ENCODE results near the gene RBM26.
"Not testable (repeated sequence)": the region's sequence is repeated elsewhere in the genome, so short reads cannot be mapped to it uniquely, and the experiment has no call there.

Gene RBM26

DNA sequence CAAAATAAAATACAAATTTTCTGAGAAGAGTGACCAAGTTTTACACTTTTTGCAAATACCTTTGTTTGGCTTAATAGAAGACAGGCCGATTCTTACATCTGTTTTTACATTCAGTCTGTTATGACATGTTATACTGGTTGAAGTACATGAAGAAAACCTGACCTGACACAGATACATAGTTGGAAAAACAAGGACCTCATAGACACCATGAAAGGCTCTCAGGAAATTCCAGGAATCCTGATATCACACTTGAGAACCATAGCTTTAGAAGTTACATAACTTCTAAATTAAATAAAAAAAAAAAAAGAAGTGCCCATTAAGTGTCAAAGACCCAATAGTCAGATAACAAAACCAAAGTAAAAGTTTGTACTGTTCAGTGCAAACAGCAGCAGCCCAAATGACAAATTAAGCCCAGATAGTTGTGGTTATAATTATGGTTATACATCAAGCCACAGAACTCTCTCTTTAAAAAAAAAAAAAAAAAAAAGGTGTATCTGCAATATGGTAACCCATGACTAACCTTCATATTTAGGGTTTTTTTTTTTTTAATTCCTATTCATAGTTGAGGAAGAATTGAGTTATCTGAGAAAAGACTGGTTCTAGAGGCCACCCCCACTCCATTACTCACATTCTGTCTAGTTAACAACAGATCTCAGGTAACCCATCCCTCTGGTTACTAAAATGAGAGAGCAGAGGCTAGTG is 19.8 kb downstream of the RBM26 start:
- no peak for DNase-seq

DNA sequence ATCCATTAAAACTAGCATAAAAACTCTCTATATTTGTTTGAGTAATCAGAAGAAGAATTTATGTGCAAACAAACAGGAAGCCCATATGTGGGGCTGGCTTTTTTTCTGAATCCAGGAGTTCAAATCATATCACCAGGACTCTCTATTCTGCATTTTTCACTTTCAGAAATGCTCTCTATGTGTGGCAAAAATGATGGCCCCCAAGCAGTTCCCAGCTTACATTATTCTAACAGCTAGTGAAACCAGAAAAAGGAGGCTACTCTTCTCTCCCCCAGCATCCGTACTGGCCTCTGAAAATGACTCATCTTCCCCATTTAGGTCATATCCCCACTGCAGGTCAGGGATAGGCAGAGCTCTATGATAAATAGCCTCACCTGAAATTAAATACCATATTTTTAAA is 20.4 kb downstream of the RBM26 start:
- DNase-seq = no peak

DNA sequence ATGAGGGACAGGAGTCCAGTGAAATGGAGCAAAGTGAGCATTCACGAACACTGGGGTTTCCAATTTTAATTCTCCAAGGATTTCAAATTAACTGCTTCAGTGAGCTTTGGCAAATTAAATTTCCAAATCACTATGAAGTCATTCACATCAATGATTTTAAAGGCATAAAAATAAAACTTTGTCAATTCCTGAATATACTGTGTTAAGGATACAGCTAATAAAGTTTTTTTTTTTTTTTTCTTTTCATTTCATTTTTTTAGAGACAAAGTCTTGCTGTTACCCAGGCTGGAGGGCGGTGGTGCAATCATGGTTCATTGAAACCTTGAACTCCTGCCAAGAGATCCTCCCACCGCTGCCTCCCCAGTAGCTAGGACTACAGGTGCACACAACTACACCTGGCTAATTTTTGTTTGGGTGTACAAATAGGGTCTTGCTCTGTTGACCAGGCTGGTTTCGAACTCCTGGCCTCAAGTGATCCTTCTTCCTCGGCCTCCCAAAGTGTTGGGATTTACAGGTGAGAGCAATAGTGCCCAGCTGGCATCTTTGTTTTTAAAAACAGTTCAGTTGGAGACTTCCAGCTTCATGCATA is 21.9 kb downstream of the RBM26 start:
- DNase-seq = no peak

DNA sequence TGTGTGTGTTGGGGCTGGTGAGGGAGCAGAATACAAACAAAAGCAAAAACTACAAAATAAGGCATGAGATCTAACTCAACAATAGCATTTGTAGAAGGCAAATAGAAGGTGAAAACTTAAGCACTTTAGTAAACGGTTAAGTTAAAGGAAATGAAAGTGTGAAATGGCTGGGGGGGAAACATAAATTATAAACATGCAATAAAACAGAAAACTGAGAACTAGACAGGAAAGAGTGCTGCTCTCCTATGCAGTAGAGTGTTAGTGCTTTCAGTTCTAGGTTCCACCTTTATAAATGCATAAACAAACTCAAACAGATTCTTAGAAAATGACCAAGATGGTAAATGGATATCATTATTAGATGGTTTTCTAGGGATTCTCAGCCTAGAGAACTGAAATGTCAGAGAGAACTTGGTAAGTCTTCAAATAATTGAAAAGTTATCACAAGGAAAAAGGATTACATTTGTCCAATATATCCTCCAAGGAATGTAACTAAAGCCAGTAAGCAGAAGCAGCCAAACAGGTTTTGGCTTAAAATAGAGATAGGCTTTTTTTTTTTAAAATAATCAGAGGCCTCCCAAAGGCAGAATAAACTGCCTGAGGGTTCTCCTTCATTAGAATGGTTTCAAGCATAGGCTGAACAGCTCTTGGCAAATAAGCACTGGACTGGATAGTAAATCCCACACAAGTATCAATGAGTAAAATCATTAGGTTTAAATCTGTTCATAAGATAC is 23.3 kb downstream of the RBM26 start:
- no peak for DNase-seq

DNA sequence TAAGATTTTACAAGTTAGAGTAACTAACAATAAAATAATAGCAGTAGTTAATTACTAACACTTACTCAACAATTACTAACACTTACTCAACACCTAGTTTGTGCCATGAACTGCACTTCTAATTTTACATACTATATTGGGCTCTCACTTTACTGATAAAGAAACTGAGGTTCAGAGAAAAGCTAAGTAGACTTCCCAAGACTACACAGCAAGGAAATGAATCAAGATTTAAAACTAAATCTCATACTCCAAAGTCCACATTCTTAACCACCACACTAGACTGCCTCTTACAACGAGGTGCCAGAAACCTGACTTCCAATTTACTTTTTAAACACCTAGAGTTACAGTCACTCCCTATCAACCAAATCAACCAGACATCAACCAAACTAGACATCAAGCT is 25.1 kb downstream of the RBM26 start:
- no peak for DNase-seq

DNA sequence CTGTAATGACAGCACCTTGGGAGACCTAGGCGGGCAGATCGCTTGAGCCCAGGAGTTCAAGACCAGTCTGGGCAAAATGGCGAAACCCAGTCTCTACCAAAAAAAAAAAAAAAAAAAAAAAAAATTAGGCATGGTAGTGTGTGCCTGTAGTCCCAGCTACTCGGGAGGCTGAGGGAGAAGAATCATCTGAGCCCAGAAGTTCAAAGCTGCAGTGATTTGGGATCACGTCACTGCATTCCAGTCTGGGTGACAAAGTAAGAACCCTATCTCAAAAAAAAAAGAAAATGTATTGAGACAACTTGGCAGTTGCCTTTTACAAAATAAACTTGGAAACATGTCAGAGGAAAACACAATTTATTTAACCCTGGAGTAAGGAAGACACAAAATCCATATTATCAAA is 26.8 kb downstream of the RBM26 start:
- no peak for DNase-seq

DNA sequence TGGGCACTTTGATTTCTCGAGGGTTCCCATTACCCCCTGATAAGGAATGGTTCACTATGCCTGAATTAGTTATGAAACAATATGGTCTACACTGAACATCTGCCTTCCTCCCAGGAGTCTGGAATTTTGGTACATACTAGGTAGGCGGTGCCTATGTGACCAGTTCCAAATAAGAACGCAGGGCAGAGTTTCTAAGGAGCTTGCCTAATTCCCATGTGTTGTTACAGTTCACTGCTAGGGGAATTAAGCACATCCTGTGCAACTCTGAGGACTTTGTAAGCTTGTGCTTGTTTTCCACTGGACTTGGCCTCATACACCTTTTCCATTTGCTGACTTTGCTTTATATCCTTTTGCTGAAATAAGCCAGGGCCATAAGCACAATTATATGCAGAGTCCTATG is 29.2 kb downstream of the RBM26 start:
- DNase-seq = no peak

DNA sequence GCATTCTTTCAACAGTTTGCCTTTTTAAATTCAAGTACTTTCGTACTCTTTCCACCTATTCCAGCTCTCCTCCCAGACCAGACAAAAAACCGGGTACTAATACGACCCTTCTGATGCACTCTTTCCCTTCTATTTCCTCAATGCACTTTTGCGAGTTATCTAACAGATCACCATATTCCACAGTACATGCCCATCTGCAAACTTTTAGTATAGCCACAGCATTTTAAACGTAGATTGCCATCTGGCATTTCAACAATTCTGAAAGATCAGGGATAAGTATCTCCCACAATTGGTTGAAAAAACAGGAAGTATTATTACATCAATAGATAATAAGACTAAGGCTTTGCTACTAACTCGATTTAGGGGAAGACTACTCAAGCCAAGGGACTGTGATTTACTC is 31.5 kb downstream of the RBM26 start:
- no peak for DNase-seq

DNA sequence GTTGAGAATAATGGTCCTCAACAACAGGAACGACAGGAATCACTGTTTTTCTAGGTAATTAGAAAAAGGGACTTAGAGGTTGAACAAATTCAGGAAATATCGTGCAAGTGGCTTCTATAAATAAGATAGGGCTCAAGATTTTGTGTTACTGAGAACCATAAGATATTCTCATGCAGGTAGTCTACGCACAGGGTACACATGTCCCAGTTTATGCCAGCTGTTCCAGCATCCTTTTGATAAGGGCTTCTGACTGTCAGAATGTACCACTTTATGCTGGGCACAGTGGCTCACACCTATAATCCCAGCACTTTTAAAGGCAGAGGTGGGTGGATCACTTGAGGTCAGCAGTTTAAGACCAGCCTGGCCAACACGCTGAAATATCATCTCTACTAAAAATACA is 32.1 kb downstream of the RBM26 start:
- DNase-seq = no peak

DNA sequence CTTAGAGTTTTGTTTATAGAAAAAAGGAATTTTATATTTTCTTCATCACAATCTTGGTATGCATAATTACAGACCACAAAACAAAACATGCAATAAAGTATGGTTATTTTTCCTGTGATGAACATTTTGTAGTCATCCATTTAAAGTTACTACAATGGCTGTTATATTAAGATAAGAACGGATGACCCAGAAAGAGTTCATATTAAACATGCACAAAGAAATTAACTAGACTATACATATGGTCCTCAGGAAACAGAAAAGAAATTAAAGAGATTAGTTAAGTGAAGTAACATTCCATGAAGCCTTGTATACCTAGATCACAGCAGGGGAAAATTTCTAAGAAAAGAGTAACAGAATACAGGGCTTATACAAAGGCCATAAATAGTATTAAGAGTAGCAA is 36.8 kb downstream of the RBM26 start:
- DNase-seq = no peak

DNA sequence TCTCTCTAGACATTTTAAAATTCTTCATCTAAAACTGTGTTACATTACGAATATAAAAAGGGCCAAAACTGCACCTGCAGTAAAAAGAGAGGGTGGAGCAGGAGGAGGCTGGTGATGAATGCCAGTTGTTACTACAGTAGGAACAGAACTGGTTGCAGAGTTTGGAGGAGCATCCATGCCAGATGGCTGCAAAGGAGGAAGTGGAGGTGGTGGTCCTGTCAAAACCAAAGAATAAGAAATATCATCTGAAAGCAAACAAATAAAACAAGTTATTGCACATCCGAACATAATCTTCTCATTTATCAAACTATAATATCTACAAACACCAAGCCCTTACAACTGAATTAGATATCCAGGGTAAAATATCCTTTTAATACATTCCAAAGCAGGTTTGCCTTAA is 40.1 kb downstream of the RBM26 start:
- DNase-seq = no peak

DNA sequence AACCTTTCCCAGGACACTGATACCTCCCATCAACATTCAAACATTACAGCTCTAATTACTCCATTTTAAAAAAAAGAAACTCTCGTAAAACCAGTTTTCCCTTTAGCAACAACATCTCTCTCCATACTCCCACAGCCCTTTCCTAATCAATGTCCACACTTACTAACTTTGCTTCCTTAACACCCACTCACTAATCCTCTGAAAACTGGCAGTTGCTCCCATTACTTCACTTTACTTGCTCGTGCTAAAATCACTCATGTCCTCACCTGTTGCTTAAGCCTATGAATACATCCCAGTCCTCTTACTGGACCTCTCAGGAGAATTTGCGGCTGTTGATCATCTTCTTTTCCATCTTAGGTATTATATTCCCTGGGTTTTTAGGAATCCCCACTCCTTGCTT is 44.8 kb downstream of the RBM26 start:
- DNase-seq = no peak

DNA sequence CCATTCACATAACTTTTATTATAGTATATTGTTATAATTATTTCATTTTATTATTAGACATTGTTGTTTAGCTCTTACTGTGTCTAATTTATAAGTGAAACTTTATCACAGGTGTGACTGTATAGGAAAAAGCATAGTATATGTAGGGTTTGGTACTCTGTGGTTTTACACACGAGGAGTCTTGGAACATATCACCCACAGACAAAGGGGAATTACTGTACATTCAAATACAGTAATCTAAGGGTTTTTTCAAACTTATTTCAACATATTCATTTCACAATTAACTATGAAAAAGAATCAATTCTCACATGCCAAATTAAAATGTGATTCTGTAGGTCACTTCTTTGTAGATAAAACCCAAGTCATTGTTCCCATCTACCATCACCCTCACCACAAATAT is 46.0 kb downstream of the RBM26 start:
- no peak for DNase-seq

DNA sequence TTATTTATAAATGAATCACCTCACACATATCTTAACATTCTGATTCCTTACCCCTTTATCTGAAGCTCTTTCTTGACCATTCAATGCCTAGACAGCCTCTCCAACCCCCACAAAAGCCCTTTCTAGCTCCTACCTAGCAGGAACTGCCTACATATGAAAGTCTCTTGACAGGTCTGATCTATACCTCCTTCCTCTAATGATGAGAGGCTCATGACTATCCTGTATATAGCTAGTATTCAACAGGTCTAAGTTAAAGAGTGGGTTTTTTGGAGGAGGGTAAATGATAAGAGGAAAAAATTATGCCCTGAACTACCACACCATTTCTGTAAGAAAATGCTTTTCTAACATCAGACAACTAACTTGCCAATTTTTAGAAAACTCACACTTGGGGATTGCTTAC is 47.0 kb downstream of the RBM26 start:
- DNase-seq = no peak

DNA sequence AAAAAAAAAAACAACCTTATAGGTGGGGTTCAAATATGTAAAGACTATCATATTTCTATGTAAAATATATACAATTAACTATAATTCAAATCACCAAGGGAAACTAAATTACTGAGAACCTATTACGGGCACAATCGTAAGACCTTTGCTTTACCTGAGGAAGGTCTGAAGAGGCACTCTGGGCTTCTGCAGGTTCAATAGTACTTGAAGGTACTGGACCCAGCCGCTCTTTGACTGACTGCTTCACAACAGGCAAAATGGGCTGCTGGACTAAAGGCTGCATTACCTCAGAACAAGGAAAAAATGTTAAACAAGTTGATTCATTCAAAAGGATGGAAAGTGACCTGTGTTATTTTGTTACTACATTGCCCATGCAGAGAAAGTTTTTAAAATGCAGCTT is 51.8 kb downstream of the RBM26 start:
- no peak for DNase-seq

DNA sequence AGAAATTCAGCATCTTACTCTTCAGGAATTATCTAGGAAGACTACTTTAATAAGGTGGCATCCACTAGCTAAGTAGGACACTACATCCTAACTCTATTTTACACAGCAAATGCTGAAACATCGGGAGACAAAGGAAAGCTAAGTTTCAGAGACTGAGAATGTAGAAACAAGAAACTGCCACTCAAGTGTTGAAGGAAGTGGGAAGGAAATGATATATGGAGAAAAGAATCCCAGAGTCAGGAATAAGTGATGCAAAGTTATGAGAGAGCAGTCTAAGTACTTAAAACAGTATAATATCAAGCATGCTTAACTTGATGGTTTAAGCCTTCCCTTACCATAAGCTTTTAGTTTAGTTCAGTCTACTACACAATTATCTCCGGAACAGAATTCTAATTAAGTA is 52.4 kb downstream of the RBM26 start:
- DNase-seq = no peak

DNA sequence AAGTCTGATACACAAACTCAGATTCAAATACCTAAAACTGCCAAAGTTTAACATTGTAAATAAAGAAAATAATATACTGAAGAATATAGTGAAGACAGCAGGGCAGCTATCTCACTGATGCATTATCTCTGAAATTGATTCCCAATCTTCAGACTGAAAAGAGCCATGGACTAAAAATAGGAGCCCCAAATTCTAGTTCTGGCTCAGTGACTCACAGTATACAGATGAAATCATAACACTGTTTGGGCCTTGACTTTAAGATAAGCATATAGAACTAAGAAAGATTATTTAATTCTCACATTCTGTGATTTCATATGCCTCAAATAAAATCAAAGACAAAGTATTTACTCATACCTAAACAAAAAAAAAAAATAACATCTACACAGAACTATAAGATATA is 53.9 kb downstream of the RBM26 start:
- no peak for DNase-seq

DNA sequence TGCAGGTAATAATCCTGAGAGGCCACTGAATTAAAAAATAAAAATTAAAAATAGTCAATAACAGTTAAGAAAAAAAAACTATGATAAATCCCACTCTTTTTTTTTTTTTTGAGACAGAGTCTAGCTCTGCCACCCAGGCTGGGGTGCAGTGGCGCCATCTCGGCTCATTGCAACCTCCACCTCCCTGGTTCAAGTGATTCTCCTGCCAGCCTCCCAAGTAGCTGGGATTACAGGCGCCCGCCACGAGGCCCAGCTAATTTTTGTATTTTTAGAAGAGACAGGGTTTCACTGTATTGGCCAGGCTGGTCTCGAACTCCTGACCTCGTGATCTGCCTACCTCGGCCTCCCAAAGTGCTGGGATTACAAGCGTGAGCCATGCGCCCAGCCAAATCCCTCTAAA is 56.4 kb downstream of the RBM26 start:
- DNase-seq = not testable (repeated sequence)

DNA sequence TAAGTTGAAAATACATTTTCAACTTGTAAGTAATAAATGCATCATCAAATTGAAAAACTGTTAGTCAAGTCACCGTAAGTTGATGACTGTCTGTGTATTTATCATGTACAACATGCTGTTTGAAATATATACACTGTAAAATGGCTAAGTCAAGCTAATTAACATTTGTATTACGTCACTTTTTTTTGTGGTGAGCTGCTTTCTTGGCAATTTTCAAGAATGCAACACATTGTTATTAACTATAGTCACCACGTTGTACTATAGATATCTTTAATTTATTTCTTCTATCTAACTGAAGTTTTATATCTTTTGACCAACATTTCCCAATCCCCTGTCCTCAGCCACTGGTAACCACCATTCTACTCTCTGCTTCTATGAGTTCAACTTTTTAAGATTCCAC is 57.0 kb downstream of the RBM26 start:
- DNase-seq = no peak

DNA sequence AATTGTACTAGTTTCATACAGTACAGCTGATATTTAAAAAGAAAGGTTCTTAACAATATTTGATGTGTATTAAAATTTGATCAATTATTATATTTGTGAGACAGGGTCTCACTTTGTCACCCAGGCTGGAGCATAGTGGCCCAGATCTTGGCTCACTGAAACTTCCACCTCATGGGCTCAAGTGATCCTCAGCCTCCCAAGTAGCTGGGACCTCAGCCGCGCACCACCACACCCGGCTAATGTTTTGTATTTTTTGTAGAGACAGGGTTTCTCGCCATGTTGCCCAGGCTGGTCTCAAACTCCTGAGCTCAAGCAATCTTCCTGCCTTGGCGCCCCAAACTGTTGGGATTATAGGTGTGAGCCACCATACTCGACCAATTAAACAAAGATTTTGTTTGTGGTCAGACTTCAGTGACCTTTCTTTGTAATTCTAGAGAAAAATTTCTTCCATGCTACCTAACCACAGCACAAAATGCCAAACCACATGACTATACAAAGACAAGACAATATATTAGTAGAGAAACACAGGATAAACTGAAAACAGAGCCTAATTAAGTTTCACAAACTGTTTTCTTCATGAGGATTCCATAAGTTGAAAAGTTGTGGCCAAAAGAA is 59.6 kb downstream of the RBM26 start:
- DNase-seq = no peak

DNA sequence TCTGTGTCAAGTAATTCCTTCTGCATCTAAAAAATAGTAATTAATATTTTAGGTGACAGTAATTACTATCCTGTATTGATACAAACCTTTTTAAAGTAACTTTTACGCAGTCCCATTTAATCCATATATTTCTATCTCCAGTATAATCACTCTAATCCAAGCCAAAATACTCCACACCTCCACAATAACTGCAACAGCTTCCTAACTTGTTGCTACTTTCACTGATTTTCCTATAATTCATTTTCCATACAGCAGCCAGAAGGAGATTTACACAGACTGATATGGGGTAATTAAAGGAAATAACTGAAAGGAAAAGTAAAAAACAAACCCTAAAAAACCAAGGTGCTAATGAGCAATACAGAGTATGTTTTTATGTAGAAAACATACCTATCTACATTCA is 64.9 kb downstream of the RBM26 start:
- no peak for DNase-seq

DNA sequence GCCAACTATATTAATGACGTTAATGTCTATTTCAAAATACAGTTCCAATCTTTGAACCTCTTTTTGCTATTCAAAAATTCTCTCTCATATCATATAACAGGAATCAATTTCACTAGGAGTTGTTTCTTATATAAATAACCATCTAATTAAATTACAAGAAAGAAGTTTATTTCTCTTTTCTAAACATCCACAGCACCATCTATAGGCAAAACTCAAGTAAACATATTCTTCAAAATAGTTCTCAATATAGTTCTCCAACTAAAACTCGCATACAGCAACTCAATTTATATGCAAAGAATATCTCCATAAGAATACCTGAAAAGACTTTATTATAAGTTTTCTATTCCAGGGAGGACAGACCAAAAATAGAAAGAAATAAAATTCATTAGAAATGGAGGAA is 65.6 kb downstream of the RBM26 start:
- no peak for DNase-seq

DNA sequence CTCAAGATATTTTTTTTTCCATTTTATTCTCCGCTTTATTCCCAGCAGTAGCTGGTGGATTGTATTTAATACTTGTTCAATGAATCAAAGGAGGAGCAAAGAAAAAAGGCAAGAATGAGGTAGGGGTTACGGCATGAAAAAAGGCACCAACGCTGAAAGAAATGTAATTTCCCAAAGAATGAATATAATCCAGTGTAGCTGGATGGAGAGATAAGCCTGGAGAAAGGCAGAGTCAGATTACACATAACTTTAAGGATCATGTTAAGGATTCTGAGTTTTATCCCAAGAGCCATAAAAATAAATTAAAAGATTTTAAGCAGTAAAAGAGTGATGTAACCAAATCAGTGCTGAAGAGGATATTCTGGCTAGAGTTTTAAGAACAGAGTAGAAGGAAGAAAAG is 67.7 kb downstream of the RBM26 start:
- DNase-seq = no peak

DNA sequence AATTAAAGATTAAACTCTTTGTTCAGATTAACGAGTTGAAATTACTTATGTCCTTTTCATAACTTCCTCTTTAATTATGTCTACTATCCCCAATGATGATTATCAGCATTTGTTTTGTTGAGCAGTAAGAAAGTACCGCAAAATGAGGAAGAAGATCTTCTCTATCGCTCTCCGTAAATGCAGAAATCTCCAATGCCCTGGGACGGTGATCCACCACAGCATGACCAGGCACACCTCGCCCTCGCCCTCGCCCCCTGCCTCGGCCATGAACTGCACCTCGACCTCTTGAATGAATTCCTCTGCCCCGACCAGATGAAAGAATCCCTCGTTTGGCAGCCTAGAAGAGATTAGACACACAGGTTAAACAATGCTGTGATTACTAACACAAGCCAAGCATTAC is 69.1 kb downstream of the RBM26 start:
- no peak for DNase-seq

All from activated CD4-positive, CD25-positive, alpha-beta regulatory T cell treated with anti-CD3 and anti-CD28 coated beads, Interleukin-2, amount 50 U/mL, for 72 hours (primary cell).